Measurements from ENCODE around the gene LBHD2. TPM values are rescaled to one million over a fixed set of nuclear protein-coding genes. Genes with fewer than 3 reads are reported as not detected.

LBHD2 gene
- total RNA-seq, 5 donors from 2014 or later (not counting 1 experiment from before 2014, with no cell fraction given), result not detected

- H3K36me3 Mint-ChIP-seq, result no peaks in the 10 kb centered on the region
- H3K4me3 ChIP-seq (ENCODE audit: control insufficient read depth in 1 of 2, extremely low read depth in 1 of 2, low read length in 1 of 2), result no peak overlapping the region
- ChIA-PET CTCF (interaction anchor here in 1 of 2 donors (0.7 kb wide), 1 partner anchor 214 kb away, joined by 7 read pairs; no protein-coding TSS in a partner anchor), POLR2A (no interaction called here)
- H3K36me3 ChIP-seq (ENCODE audit: control insufficient read depth in 2 of 2, extremely low read depth in 1 of 2, insufficient read depth in 1 of 2, low read length in 1 of 2), result no peaks in the 10 kb centered on the region
- H3K27me3 Mint-ChIP-seq, result peaks cover 0 to 5% of the 10 kb centered on the region in 2 donors
- H3K4me3 Mint-ChIP-seq, result no peak overlapping the region
- peaks cover 5 to 45% of the 10 kb centered on the region in 2 experiments for H3K27me3 ChIP-seq (replicated peaks in 1 of 2; ENCODE audit: control insufficient read depth in 2 of 2, extremely low read depth in 1 of 2, insufficient read depth in 2 of 2, low read length in 1 of 2)
- H3K4me1 Mint-ChIP-seq, result peaks cover 0 to 1% (median 0%) of the 10 kb centered on the region in 3 donors
- H3K27ac ChIP-seq (ENCODE audit: low read length), result no peak overlapping the region
- peaks cover 0 to 26% of the 10 kb centered on the region in 2 experiments for H3K4me1 ChIP-seq (ENCODE audit: control insufficient read depth in 1 of 2, extremely low read depth in 1 of 2, insufficient read depth in 2 of 2, low read length in 2 of 2)
- peak; percentile 75 to 79 (median 76) for ATAC-seq (replicated peaks in 1 of 4)
- 0% methylated on average over 5 of the region's 9 CpGs for WGBS (ENCODE audit: insufficient coverage)
- no peaks in the 10 kb centered on the region for H3K9me3 ChIP-seq
- DNase-seq, result peak; percentile 35 to 88 (median 72)
- H3K27ac Mint-ChIP-seq, result no peak overlapping the region
- H3K9me3 Mint-ChIP-seq, result no peaks in the 10 kb centered on the region
Measured at GRCh38 chr14:103078420-103078749, 5.6 kb upstream of the LBHD2 start.

- POLR2A ChIA-PET, result no interaction called here
- no peak for ATAC-seq (replicated peaks in 1 of 4)
- H3K9me3 Mint-ChIP-seq, result no peaks in the 10 kb centered on the region
- H3K4me1 ChIP-seq (ENCODE audit: control insufficient read depth in 1 of 2, extremely low read depth in 1 of 2, insufficient read depth in 2 of 2, low read length in 2 of 2), result peaks cover 0 to 26% of the 10 kb centered on the region in 2 experiments
- H3K27me3 Mint-ChIP-seq, result peaks cover 0 to 6% of the 10 kb centered on the region in 2 donors
- no peak overlapping the region for H3K4me3 ChIP-seq (ENCODE audit: control insufficient read depth in 1 of 2, extremely low read depth in 1 of 2, low read length in 1 of 2)
- H3K36me3 Mint-ChIP-seq, result no peaks in the 10 kb centered on the region
- CTCF ChIA-PET, result interaction anchor here in 1 of 2 donors (0.7 kb wide), 1 partner anchor 213 kb away, joined by 7 read pairs; no protein-coding TSS in a partner anchor
- H3K27ac Mint-ChIP-seq, result no peak overlapping the region
- H3K27me3 ChIP-seq (replicated peaks in 1 of 2; ENCODE audit: control insufficient read depth in 2 of 2, extremely low read depth in 1 of 2, insufficient read depth in 2 of 2, low read length in 1 of 2), result peaks cover 5 to 44% of the 10 kb centered on the region in 2 experiments
- H3K4me1 Mint-ChIP-seq, result peaks cover 0 to 1% (median 0%) of the 10 kb centered on the region in 3 donors
- no peak overlapping the region for H3K4me3 Mint-ChIP-seq
- H3K9me3 ChIP-seq, result no peaks in the 10 kb centered on the region
- no peak overlapping the region for H3K27ac ChIP-seq (ENCODE audit: low read length)
- no peak for DNase-seq
- H3K36me3 ChIP-seq (ENCODE audit: control insufficient read depth in 2 of 2, extremely low read depth in 1 of 2, insufficient read depth in 1 of 2, low read length in 1 of 2), result no peaks in the 10 kb centered on the region
- 76% methylated on average over 11 of the region's 11 CpGs for WGBS (ENCODE audit: insufficient coverage)
Measured at GRCh38 chr14:103078860-103079587, 5.0 kb upstream of the LBHD2 start.

GRCh38 chr14:103081951-103082350 is 2.1 kb upstream of the LBHD2 start:
- ChIA-PET POLR2A (no interaction called here), CTCF (no interaction called here)
- H3K36me3 Mint-ChIP-seq, result no peaks in the 10 kb centered on the region
- WGBS (ENCODE audit: insufficient coverage), result 97% methylated on average over 2 of the region's 2 CpGs
- Histone ChIP-seq H3K36me3 (ENCODE audit: control insufficient read depth in 2 of 2, extremely low read depth in 1 of 2, insufficient read depth in 1 of 2, low read length in 1 of 2) (no peaks in the 10 kb centered on the region), H3K27ac (ENCODE audit: low read length) (no peak overlapping the region), H3K4me3 (ENCODE audit: control insufficient read depth in 1 of 2, extremely low read depth in 1 of 2, low read length in 1 of 2) (no peak overlapping the region), H3K27me3 (replicated peaks in 1 of 2; ENCODE audit: control insufficient read depth in 2 of 2, extremely low read depth in 1 of 2, insufficient read depth in 2 of 2, low read length in 1 of 2) (peaks cover 4 to 47% of the 10 kb centered on the region in 2 experiments), H3K4me1 (ENCODE audit: control insufficient read depth in 1 of 2, extremely low read depth in 1 of 2, insufficient read depth in 2 of 2, low read length in 2 of 2) (peaks cover 0 to 9% of the 10 kb centered on the region in 2 experiments), H3K9me3 (no peaks in the 10 kb centered on the region)
- ATAC-seq (replicated peaks in 1 of 4), result no peak
- peaks cover 16 to 18% of the 10 kb centered on the region in 2 donors for H3K27me3 Mint-ChIP-seq
- H3K4me1 Mint-ChIP-seq, result no peaks in the 10 kb centered on the region
- H3K27ac Mint-ChIP-seq, result no peak overlapping the region
- DNase-seq, result no peak
- H3K4me3 Mint-ChIP-seq, result no peak overlapping the region
- H3K9me3 Mint-ChIP-seq, result no peaks in the 10 kb centered on the region

- Mint-ChIP-seq H3K9me3 (no peaks in the 10 kb centered on the region), H3K27me3 (peaks cover 20 to 24% of the 10 kb centered on the region in 2 donors), H3K4me3 (no peak overlapping the region), H3K36me3 (no peaks in the 10 kb centered on the region), H3K27ac (no peak overlapping the region), H3K4me1 (no peaks in the 10 kb centered on the region)
- Histone ChIP-seq H3K27ac (ENCODE audit: low read length) (no peak overlapping the region), H3K36me3 (ENCODE audit: control insufficient read depth in 2 of 2, extremely low read depth in 1 of 2, insufficient read depth in 1 of 2, low read length in 1 of 2) (no peaks in the 10 kb centered on the region), H3K4me1 (ENCODE audit: control insufficient read depth in 1 of 2, extremely low read depth in 1 of 2, insufficient read depth in 2 of 2, low read length in 2 of 2) (peaks cover 0 to under 1% of the 10 kb centered on the region in 2 experiments), H3K9me3 (no peaks in the 10 kb centered on the region), H3K27me3 (replicated peaks in 1 of 2; ENCODE audit: control insufficient read depth in 2 of 2, extremely low read depth in 1 of 2, insufficient read depth in 2 of 2, low read length in 1 of 2) (peaks cover 4 to 59% of the 10 kb centered on the region in 2 experiments), H3K4me3 (ENCODE audit: control insufficient read depth in 1 of 2, extremely low read depth in 1 of 2, low read length in 1 of 2) (no peak overlapping the region)
- ChIA-PET CTCF (no interaction called here), POLR2A (no interaction called here)
- ATAC-seq (replicated peaks in 1 of 4) (no peak), DNase-seq (no peak)
- WGBS (ENCODE audit: insufficient coverage), result 78% methylated on average over 20 of the region's 24 CpGs
Measured at GRCh38 chr14:103085106-103086091, 1.4 kb downstream of the LBHD2 start.

GRCh38 chr14:103086771-103087342 is 2.8 kb downstream of the LBHD2 start:
- POLR2A ChIA-PET, result no interaction called here
- peaks cover 0 to 4% (median 3%) of the 10 kb centered on the region in 3 donors for H3K4me1 Mint-ChIP-seq
- no peaks in the 10 kb centered on the region for H3K36me3 ChIP-seq (ENCODE audit: control insufficient read depth in 2 of 2, extremely low read depth in 1 of 2, insufficient read depth in 1 of 2, low read length in 1 of 2)
- CTCF ChIA-PET, result interaction anchor here in 1 of 2 donors (0.5 kb wide), 1 partner anchor 276 kb away, joined by 3 read pairs; no protein-coding TSS in a partner anchor
- peaks cover 4 to 70% of the 10 kb centered on the region in 2 experiments for H3K27me3 ChIP-seq (replicated peaks in 1 of 2; ENCODE audit: control insufficient read depth in 2 of 2, extremely low read depth in 1 of 2, insufficient read depth in 2 of 2, low read length in 1 of 2)
- H3K9me3 ChIP-seq, result no peaks in the 10 kb centered on the region
- no peaks in the 10 kb centered on the region for H3K36me3 Mint-ChIP-seq
- DNase-seq (no peak), ATAC-seq (replicated peaks in 1 of 4) (no peak)
- 71% methylated on average over 8 of the region's 8 CpGs for WGBS (ENCODE audit: insufficient coverage)
- no peak overlapping the region for H3K4me3 Mint-ChIP-seq
- H3K4me3 ChIP-seq (ENCODE audit: control insufficient read depth in 1 of 2, extremely low read depth in 1 of 2, low read length in 1 of 2), result no peak overlapping the region
- H3K27ac Mint-ChIP-seq, result no peak overlapping the region
- no peaks in the 10 kb centered on the region for H3K9me3 Mint-ChIP-seq
- H3K27me3 Mint-ChIP-seq, result peaks cover 20 to 24% of the 10 kb centered on the region in 2 donors
- peaks cover 0 to 14% of the 10 kb centered on the region in 2 experiments for H3K4me1 ChIP-seq (ENCODE audit: control insufficient read depth in 1 of 2, extremely low read depth in 1 of 2, insufficient read depth in 2 of 2, low read length in 2 of 2)
- H3K27ac ChIP-seq (ENCODE audit: low read length), result no peak overlapping the region

GRCh38 chr14:103087343-103087835 is 3.4 kb downstream of the LBHD2 start:
- Histone ChIP-seq H3K4me1 (ENCODE audit: control insufficient read depth in 1 of 2, extremely low read depth in 1 of 2, insufficient read depth in 2 of 2, low read length in 2 of 2) (peaks cover 0 to 16% of the 10 kb centered on the region in 2 experiments), H3K27ac (ENCODE audit: low read length) (no peak overlapping the region), H3K36me3 (ENCODE audit: control insufficient read depth in 2 of 2, extremely low read depth in 1 of 2, insufficient read depth in 1 of 2, low read length in 1 of 2) (no peaks in the 10 kb centered on the region), H3K4me3 (ENCODE audit: control insufficient read depth in 1 of 2, extremely low read depth in 1 of 2, low read length in 1 of 2) (no peak overlapping the region), H3K27me3 (replicated peaks in 1 of 2; ENCODE audit: control insufficient read depth in 2 of 2, extremely low read depth in 1 of 2, insufficient read depth in 2 of 2, low read length in 1 of 2) (peaks cover 4 to 76% of the 10 kb centered on the region in 2 experiments), H3K9me3 (no peaks in the 10 kb centered on the region)
- DNase-seq (no peak), ATAC-seq (replicated peaks in 1 of 4) (no peak)
- WGBS (ENCODE audit: insufficient coverage), result 80% methylated on average over 12 of the region's 13 CpGs
- CTCF ChIA-PET, result no interaction called here
- POLR2A ChIA-PET, result no interaction called here
- H3K4me1 Mint-ChIP-seq, result peaks cover 0 to 5% (median 3%) of the 10 kb centered on the region in 3 donors
- H3K9me3 Mint-ChIP-seq, result no peaks in the 10 kb centered on the region
- H3K27me3 Mint-ChIP-seq, result peaks cover 20 to 24% of the 10 kb centered on the region in 2 donors
- no peak overlapping the region for H3K27ac Mint-ChIP-seq
- H3K36me3 Mint-ChIP-seq, result no peaks in the 10 kb centered on the region
- no peak overlapping the region for H3K4me3 Mint-ChIP-seq
